HL-60/S4 treated with phorbol 12-myristate 13-acetate at 8.2 ng/mL for 4 days and 3 days (cell line): ENCODE results near the gene HTR3E.
"Not testable (repeated sequence)": the region's sequence is repeated elsewhere in the genome, so short reads cannot be mapped to it uniquely, and the experiment has no call there.

Experiments
- in situ Hi-C: fragments of 300-500 bp; cut with MboI; formaldehyde crosslinking; loops from 2 replicates; pipeline ENCODE4 v1.15.0; 2022; ENCODE audit warnings: low sequenced_read_pairs

Gene HTR3E

GRCh38 chr3:184099806-184100686 is 3.2 kb downstream of the HTR3E start:
- in situ Hi-C loops: no loop called here

DNA sequence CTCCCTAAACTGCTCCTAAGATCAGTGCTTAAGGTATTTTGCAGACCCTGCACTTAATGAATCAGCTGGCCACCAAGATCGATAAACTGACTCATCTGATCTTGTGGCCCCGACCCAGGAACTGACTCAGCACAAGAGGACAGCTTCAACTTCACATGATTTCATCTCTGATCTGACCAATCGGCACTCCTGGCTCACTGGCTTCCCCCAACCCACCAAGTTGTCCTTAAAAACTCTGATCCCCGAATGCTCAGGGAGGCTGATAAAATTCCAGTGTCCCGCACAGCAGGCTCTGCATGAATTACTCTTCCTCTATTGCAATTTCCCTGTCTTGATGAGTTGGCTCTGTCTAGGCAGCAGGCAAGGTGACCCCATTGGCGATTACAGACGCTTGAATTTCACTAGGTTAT is 13.5 kb downstream of the HTR3E start:
- in situ Hi-C loops: no loop called here

- in situ Hi-C loops: no loop called here
Measured at GRCh38 chr3:184116017-184116416, 19.2 kb downstream of the HTR3E start.

GRCh38 chr3:184117636-184118035 is 20.8 kb downstream of the HTR3E start:
- in situ Hi-C loops: no loop called here

DNA sequence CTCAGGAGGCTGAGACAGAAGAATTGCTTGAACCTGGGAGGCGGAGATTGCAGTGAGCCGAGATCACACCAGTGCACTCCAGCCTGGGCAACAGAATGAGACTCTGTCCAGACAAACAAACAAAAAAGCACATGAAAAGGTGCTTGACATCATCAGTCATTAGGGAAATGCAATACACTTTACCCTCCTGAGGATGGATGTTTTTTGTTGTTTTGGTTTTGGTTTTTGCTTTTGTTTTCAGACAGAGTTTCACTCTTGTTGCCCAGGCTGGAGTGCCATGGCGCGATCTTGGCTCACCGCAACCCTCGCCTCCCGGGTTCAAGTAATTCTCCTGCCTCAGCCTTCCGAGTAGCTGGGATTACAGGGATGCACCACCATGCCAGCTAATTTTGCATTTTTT is 24.2 kb downstream of the HTR3E start:
- in situ Hi-C loops: not testable (repeated sequence)

DNA sequence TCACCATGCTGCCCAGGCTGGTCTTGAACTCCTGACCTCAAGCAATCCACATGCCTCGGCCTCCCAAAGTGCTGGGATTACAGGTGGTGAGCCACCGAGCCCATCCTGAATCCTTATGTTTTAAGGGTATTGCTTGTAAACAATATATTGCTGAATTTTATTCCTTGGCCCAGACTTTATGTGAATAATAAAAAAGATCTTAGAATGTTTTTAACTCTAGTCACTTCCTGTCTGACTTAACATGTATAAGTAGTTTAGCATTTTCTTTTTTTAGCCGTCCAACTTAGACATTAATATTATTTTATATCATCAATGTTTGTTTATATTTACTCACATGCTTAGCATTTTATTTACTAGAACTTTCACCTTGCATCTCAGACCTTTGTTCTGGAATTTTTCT is 29.1 kb downstream of the HTR3E start:
- in situ Hi-C loops: no loop called here

- in situ Hi-C loops: no loop called here
Measured at GRCh38 chr3:184129012-184129411, 32.1 kb downstream of the HTR3E start.

DNA sequence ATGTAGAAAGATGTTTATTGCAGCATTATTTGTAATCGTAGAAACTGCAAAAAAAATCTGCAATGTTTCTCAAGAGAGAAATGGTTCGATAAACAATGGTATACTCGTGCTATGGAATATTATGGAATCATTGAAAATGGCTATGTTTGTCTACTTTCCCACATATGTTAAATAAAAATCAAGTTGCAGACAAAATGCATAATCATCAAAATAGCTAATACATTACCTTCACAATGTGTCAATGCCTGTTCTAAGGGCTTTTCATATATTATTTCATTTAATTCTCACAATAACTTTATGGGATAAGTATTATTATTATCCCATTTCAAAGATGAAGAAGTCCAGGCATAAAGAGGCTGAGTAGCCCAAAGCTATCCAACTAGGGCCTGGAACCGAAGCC is 36.1 kb downstream of the HTR3E start:
- in situ Hi-C loops: no loop called here

DNA sequence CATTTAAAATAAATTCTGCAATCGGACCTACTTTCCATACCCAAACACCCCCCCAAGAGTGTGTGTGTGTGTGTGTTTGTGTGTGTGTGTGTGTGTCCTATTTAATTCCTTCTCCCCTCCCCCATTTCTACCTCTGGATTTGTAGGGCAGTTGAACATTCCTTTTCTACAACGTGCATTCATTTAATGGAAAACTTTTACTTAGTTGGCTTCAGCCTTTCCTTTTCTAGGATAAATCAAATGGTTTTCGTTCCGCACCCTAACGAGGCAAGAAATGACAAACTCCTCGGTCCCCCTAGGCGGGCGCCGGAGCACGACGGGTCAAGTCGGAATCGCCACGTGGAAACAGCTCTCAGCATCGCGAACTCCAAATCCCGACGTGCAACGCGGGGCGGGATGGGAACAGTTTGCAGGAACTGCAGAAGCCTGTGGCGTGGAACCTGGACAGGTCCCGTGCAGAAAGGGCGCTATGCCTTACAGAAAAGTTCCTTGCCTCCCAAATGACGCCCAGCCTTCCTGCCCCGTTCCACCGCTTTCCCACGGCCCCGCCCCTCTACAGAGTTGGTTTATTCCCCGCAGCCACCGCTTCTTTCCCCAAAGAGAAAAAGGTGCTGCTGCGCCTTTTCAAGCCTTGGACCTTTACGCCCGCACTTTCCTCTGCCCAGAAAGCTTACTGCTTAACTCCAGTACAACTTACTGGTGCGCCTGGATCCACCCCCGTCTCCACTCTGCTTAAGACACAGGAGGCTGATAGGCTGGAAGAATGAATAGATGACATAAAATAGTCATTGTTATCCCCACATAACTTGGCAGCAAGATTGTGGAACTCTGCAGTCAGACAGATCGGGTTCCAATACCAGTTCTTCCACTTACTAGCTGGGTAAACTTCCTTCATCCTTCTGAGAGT is 37.2 kb downstream of the HTR3E start:
- in situ Hi-C loops: no loop called here

- in situ Hi-C loops: no loop called here
Measured at GRCh38 chr3:184134746-184135148, 37.9 kb downstream of the HTR3E start.

DNA sequence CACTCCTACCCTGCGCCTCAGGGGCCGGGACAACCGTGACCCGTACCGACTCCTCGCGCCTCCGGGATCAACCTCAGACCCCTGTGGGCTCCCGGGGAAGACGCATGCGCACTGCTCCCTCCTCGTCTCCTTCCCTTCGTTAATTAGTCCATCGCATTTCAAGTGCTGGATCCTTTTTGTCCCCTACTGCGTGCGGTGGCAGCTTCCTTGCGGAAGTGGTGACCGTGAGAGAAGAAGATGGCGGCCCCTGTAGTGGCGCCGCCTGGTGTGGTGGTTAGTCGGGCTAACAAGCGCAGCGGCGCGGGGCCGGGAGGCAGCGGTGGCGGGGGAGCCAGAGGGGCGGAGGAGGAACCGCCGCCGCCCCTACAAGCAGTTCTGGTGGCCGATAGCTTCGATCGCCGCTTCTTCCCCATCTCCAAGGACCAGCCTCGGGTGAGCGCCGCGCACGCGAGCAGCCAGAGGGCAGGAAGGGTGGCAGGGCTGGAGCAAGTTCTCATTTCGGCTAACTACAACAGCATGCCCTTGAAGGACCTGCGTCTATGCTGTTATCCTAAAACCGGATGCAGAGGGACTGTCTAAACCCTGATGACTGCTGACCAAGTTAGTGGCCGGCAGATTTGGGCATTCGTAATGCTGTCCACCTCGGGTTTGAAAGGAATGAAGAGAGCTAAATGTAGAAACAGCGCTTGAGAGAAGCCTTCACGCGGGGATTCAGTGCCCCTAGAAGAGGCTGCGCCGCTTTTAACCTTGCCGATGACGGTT is 38.5 kb downstream of the HTR3E start, which contains the start of gene EIF2B5:
Gene EIF2B5 (plus strand): TSS at position 210 of the 762 bp plus-strand sequence. CDS start 28 bp downstream, at position 238.
- in situ Hi-C loops: no loop called here

GRCh38 chr3:184135911-184136260 is 39.0 kb downstream of the HTR3E start:
- in situ Hi-C loops: no loop called here

DNA sequence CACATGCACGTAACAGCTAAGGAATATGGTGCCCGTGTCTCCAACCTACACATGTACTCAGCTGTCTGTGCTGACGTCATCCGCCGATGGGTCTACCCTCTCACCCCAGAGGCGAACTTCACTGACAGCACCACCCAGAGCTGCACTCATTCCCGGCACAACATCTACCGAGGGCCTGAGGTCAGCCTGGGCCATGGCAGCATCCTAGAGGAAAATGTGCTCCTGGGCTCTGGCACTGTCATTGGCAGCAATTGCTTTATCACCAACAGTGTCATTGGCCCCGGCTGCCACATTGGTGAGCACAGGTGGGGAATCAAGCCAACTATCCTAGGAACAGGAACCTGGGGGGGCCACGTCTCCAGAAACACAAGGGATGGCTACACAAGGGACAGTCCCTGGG is 43.6 kb downstream of the HTR3E start:
- in situ Hi-C loops: no loop called here

GRCh38 chr3:184142199-184142598 is 45.3 kb downstream of the HTR3E start:
- in situ Hi-C loops: no loop called here

DNA sequence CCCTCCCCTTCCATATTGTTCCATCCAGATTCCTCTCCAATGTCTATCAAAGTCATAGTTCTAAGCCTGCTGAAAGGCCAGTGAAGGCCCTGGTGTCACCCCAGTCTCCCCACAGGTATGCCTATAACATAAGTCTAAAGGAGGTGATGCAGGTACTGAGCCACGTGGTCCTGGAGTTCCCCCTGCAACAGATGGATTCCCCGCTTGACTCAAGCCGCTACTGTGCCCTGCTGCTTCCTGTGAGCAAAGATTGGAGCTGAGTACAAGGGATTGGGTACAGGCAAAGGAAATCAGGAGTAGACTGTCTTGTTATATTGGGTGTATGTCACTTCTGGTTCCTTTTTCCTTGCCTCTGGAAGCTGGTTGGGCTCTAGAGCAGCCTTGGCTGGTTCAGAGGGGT is 46.5 kb downstream of the HTR3E start:
- in situ Hi-C loops: no loop called here

DNA sequence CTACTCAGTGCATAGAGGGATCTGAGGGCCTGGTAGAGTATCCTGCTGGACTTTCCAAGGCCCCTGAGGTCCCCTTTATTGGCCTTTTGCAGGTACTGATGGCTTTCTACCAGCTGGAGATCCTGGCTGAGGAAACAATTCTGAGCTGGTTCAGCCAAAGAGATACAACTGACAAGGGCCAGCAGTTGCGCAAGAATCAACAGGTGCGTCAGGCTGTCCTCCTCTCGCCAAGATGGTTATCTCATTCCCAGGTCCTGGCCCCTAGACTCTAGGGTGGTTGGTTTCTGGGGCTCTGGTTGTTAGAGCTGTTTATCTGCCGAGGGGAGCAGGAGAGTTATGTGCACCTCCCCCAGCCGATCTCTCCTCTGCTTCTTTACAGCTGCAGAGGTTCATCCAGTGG is 47.6 kb downstream of the HTR3E start:
- in situ Hi-C loops: no loop called here

- in situ Hi-C loops: no loop called here
Measured at GRCh38 chr3:184145111-184145524, 48.3 kb downstream of the HTR3E start.

DNA sequence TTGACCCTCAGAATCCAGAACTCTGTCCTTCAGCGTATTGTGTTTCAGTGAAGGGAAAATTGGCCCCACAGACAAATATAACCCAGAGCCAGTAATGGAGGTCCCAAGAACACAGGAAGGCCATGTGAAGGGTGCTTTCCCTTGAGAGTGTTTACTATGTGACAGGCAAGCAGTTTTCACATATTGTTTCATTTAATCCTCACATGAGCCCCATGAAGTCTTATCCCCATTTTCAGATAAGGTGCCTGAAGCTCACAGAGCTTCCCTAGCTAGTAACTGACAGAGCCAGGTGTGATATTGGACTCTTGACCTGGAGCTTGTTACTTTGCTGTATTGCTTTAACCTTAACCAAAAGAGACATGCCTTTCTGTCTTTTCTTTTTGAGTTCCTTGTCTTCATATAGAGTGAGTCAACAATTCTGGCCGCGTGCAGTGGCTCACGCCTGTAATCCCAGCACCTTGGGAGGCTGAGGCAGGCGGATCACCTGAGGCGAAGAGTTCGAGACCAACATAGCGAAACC is 48.9 kb downstream of the HTR3E start:
- in situ Hi-C loops: no loop called here

DNA sequence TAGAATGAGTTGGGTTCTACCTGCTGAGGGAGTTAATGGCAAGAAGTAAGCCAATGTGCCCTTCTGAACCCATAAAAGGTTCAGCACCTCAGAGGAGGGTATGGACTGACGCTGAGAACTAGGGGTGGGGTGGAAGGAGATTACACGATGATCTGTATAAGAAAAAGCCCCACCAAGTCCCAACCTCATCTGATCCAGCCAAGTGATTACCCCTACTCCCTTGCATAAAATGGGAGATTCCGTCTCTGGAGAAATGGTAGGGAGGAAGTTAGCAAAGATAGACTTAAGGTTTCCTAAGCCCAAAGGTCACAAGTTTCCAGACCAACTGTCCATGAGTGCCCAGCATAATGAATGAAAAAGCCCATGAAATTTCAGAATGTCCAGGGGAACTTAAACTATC is 51.2 kb downstream of the HTR3E start:
- in situ Hi-C loops: no loop called here

DNA sequence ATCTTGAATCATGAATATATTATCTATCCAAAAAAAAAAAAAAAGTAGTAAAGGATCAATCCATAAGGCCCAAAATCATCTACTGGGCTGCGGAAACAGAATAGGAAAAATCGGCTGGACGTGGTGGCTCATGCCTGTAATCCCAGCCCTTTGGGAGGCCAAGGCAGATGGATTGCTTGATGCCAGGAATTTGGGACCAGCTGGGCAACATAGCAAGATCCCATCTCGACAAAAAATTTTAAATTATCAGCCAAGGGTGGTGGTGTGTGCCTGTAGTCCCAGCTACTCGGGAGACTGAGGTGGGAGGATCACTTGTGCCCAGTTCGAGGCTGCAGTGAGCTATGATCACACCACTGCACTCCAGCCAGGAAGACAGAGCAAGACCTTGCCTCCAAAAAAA is 52.3 kb downstream of the HTR3E start:
- in situ Hi-C loops: no loop called here

- in situ Hi-C loops: not testable (repeated sequence)
Measured at GRCh38 chr3:184149770-184150169, 52.9 kb downstream of the HTR3E start.
